GM10266 (cell line): ENCODE measurements around the gene DMAC2.

Experiments used
- DNase-seq: peaks from one replicate; pipeline ENCODE4 v3.0.0; 2012; ENCODE audit errors: extremely low spot score
- TF ChIP-seq, protein P1 (sequence below): IDR thresholded peaks from 2 replicates; pipeline ENCODE4 v1.5.1; 2012; ENCODE audit warnings: mild to moderate bottlenecking, low read depth; ENCODE audit not compliant: control insufficient read depth, insufficient read depth; ENCODE audit errors: missing control alignments

Gene DMAC2

DNA sequence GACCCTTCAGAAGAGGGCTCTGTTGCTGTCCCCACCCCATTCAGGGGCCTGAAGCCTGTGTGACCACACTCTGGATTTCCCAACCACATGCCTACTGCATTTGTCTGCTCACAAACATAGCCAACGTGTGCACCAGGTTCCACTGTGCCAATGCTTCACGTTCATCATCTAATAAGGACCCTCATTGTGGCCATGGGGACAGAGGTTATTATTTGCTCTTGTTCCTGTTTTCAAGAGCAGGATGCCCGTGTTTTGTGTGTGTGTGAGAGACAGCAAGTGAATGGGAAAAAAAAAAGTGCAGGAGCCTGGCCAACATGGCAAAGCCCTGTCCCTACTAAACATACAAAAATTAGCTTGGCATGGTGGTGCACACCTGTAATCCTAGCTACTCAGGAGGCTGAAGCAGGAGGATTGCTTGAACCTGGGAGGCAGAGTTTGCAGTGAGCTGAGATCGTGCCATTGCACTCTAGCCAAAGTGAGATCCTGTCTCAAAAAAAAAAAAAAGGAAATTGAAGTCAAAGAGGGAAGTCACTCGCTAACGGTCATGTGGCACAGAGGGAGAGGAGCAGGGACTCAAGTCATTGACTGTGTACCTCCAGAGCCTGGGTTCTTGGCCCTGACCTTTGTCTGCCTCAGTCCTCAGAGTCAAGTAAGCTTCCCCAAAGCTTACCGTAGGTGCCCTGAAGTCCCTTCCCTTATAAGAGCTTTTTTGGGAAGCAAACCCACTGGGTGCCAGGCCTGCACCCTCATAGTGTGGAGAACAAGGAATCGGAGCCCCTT lies 19.4 kb downstream of the DMAC2 start:
- TF ChIP-seq, protein P1, sequence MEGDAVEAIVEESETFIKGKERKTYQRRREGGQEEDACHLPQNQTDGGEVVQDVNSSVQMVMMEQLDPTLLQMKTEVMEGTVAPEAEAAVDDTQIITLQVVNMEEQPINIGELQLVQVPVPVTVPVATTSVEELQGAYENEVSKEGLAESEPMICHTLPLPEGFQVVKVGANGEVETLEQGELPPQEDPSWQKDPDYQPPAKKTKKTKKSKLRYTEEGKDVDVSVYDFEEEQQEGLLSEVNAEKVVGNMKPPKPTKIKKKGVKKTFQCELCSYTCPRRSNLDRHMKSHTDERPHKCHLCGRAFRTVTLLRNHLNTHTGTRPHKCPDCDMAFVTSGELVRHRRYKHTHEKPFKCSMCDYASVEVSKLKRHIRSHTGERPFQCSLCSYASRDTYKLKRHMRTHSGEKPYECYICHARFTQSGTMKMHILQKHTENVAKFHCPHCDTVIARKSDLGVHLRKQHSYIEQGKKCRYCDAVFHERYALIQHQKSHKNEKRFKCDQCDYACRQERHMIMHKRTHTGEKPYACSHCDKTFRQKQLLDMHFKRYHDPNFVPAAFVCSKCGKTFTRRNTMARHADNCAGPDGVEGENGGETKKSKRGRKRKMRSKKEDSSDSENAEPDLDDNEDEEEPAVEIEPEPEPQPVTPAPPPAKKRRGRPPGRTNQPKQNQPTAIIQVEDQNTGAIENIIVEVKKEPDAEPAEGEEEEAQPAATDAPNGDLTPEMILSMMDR = no peak
- no peak for DNase-seq

DNA sequence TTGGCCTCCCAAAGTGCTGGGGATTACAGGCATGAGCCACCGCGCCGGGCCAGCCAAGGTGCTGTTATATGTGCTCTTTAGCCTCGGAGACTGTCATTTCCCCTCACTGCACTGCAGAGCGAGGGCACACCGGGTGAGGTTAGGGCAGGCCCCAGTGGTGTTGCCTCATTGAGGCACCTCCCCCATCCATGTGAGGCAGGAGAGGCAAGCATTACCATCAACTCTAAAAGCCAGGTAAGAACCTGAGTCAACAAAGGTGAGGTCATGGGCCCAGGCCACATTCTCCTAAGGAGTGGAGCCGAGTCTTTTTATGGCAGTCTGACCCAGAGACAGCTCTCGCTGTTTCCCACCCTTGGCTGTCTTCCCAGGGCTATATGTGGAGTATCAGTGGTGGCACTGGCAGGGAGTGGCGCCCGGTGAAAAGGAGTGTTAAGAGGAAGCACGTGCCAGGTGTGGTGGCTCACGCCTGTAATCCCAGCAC lies 23.5 kb downstream of the DMAC2 start:
- DNase-seq = no peak
- TF ChIP-seq, protein P1 = no peak

- no peak for DNase-seq
- TF ChIP-seq, protein P1 = no peak
These were observed 24.5 kb downstream of the DMAC2 start for GRCh38 chr19:41415154-41415571.

- TF ChIP-seq, protein P1 = no peak
These were observed 25.3 kb downstream of the DMAC2 start for GRCh38 chr19:41414461-41414860.

GRCh38 chr19:41413947-41414346 lies 25.8 kb downstream of the DMAC2 start:
- TF ChIP-seq, protein P1 = no peak
- DNase-seq = no peak

More at GRCh38 chr19:41414461-41414860, 25.3 kb downstream of the DMAC2 start:
- no peak for DNase-seq

DNA sequence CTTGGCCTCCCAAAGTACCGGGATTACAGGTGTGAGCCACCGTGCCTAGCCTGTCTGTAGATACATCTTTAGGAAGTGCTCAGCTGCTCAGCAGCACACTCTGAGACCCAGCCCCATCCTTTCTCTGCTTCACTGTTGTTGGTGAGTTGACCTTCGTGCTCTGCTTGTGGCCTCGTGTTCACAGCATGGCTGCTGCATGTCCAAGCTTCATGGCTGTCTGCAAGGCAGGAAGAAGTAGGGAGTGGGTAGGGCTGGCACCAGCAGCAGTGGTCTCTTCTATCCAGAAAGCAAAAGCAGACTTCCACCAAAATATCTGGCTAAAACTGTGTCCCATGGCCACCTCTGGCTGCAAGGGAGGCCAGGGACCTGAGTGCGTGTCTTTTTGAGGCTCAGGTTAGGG lies 26.8 kb downstream of the DMAC2 start:
- TF ChIP-seq, protein P1 = no peak
- DNase-seq = no peak

DNA sequence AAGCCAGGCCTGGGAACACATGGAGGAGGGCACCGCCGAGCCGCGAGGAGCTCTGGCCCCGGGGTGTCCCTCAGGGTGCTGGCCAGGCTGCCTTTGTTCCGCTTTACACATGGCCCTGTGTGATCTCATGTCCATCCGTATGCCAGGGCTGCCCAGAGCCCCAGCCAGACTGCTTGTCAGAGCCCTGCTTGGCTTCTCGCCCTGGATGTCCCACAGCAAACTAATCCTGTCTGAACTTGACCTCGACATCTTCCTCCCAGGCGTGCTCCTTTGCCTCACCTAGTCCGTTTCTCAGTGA lies 27.8 kb downstream of the DMAC2 start:
- no peak for DNase-seq

More for the DNA sequence above, 27.8 kb downstream of the DMAC2 start:
- TF ChIP-seq, protein P1 = no peak
